HepG2 (cell line): ENCODE data around the gene TPRN. TPM values are rescaled to one million over a fixed set of nuclear protein-coding genes. Genes with fewer than 3 reads are reported as not detected.

Experiments used
- BRCA1 ChIP-seq: sonication (generic); formaldehyde crosslinking; IDR thresholded peaks from 2 replicates; pipeline ENCODE4 v1.4.0; 2020; ENCODE audit warnings: missing genetic modification reagents
- CCAR2 ChIP-seq: fragments of 200-400 bp; formaldehyde crosslinking; optimal IDR thresholded peaks from 2 replicates; pipeline ENCODE3; 2018; ENCODE audit warnings: low read depth, mild to moderate bottlenecking, low read length, moderate library complexity
- EP300 ChIP-seq, 3 experiments: sonication (generic) in 1 of 3; formaldehyde crosslinking in 1 of 3; IDR thresholded peaks; 2 replicates each; pipeline versions ENCODE4 v1.5.1 to v1.6.1; 2011 to 2020; ENCODE audit warnings: low read depth in 2 of 3, low read length in 2 of 3, borderline replicate concordance in 1 of 3, improper control_type of control experiment in 1 of 3, mild to moderate bottlenecking in 1 of 3, missing genetic modification reagents in 1 of 3, moderate library complexity in 1 of 3
- ETV6 ChIP-seq: sonication (generic); formaldehyde crosslinking; conservative IDR thresholded peaks from 2 replicates; pipeline ENCODE4 v1.4.0; 2020; ENCODE audit warnings: missing genetic modification reagents
- FOXJ3 ChIP-seq: sonication (generic); formaldehyde crosslinking; IDR thresholded peaks from 2 replicates; pipeline ENCODE4 v1.4.0; 2020; ENCODE audit warnings: missing genetic modification reagents, mild to moderate bottlenecking, borderline replicate concordance
- KMT2A ChIP-seq: sonication (generic); formaldehyde crosslinking; IDR thresholded peaks from 2 replicates; pipeline ENCODE4 v1.4.0; 2020; ENCODE audit warnings: missing genetic modification reagents
- KMT2B ChIP-seq: IDR thresholded peaks from 2 replicates; pipeline ENCODE4 v1.6.1; 2016; ENCODE audit warnings: missing genetic modification reagents, missing compliant biosample characterization
- MEIS2 ChIP-seq: sonication (generic); formaldehyde crosslinking; IDR thresholded peaks from 2 replicates; pipeline ENCODE4 v1.9.0; 2021; ENCODE audit warnings: mild to moderate bottlenecking, missing genetic modification reagents
- NR1H2 ChIP-seq: sonication (generic); formaldehyde crosslinking; IDR thresholded peaks from 2 replicates; pipeline ENCODE4 v1.8.1; 2022; ENCODE audit warnings: low read depth, missing genetic modification reagents, borderline replicate concordance
- POLR2AphosphoS5 ChIP-seq: IDR thresholded peaks from 2 replicates; pipeline ENCODE4 v1.6.1; 2012; ENCODE audit warnings: low read depth, low read length
- REL ChIP-seq: sonication (generic); formaldehyde crosslinking; conservative IDR thresholded peaks from 2 replicates; pipeline ENCODE4 v1.8.0; 2022; ENCODE audit warnings: mild to moderate bottlenecking, missing genetic modification reagents, moderate library complexity
- SIX4 ChIP-seq: sonication (generic); formaldehyde crosslinking; IDR thresholded peaks from 2 replicates; pipeline ENCODE4 v1.4.0; 2020; ENCODE audit warnings: missing genetic modification reagents
- SP2 ChIP-seq: sonication (generic); formaldehyde crosslinking; IDR thresholded peaks from 2 replicates; pipeline ENCODE4 v1.5.1; 2020; ENCODE audit warnings: mild to moderate bottlenecking, missing genetic modification reagents
- TCF7L2 ChIP-seq: IDR thresholded peaks from 2 replicates; pipeline ENCODE4 v1.6.1; 2011; ENCODE audit warnings: mild to moderate bottlenecking, low read depth, low read length, moderate library complexity
- YY1 ChIP-seq: IDR thresholded peaks from 2 replicates; pipeline ENCODE4 v1.6.1; 2011; ENCODE audit warnings: low read length, low read depth, moderate library complexity, mild to moderate bottlenecking; ENCODE audit not compliant: insufficient read depth, insufficient replicate concordance
- ZBTB1 ChIP-seq: sonication (generic); formaldehyde crosslinking; IDR thresholded peaks from 2 replicates; pipeline ENCODE4 v1.4.0; 2020; ENCODE audit warnings: missing genetic modification reagents, borderline replicate concordance
- ZNF235 ChIP-seq: sonication (generic); formaldehyde crosslinking; IDR thresholded peaks from 2 replicates; pipeline ENCODE4 v1.8.1; 2023; ENCODE audit warnings: mild to moderate bottlenecking, missing genetic modification reagents, borderline replicate concordance
- ZNF605 ChIP-seq: sonication (generic); formaldehyde crosslinking; IDR thresholded peaks from 2 replicates; pipeline ENCODE4 v1.8.0; 2022; ENCODE audit warnings: mild to moderate bottlenecking, missing genetic modification reagents
- ZNF609 ChIP-seq: sonication (generic); formaldehyde crosslinking; IDR thresholded peaks from 2 replicates; pipeline ENCODE4 v1.4.0; 2020; ENCODE audit warnings: mild to moderate bottlenecking, missing genetic modification reagents, borderline replicate concordance
- ZNF639 ChIP-seq: conservative IDR thresholded peaks from 2 replicates; pipeline ENCODE4 v1.6.1; 2018; ENCODE audit warnings: missing genetic modification reagents
- polyA plus RNA-seq, 8 experiments: library from polyadenylated mRNA; depleted of rRNA in 3 of 8; stranded (reverse) in 7 of 8; unstranded in 1 of 8; fragments of >200 nt; fragmentation: Illumina TruSeq in 4 of 8; extraction: Trizol in 4 of 8; gene quantifications; 2 replicates each; pipeline versions ENCODE4 v1.2.1 to v1.2.3, GENCODE V29; 2011 to 2016; ENCODE audit warnings: low read depth in 4 of 8, missing spikeins in 1 of 8, mixed read lengths in 1 of 8; ENCODE audit not compliant: insufficient read depth in 1 of 8
- total RNA-seq, 5 experiments: library from RNA; depleted of rRNA; stranded (reverse); fragments of >200 nt; fragmentation: Illumina TruSeq; extraction: Trizol; gene quantifications; 2 replicates each; pipeline ENCODE4 v1.2.3, GENCODE V29; 2016; ENCODE audit warnings: low read depth in 1 of 5
- TF ChIP-seq, protein P1 (sequence below): fragments of 450-650 bp; IDR thresholded peaks from 2 replicates; pipeline ENCODE4 v1.6.1; 2016

TPRN gene
- total and polyA plus RNA-seq, 2 of the 13 experiments (the other 11 are each of a cell fraction or from before 2014, with no cell fraction given): 10.1 to 19.2 TPM

- no peak for TF ChIP-seq ETV6 (CRISPR knock-in tag)
- peak; percentile 30; the same call in 1 of the 2 replicates for TF ChIP-seq KMT2A
- TF ChIP-seq ZNF605 (CRISPR knock-in tag): peak; percentile 27; the same call in 1 of the 2 replicates
- peak; percentile 55 for TF ChIP-seq CCAR2
- no peak for TF ChIP-seq SIX4 (CRISPR knock-in tag)
- TF ChIP-seq ZBTB1 (CRISPR knock-in tag): no peak
- TF ChIP-seq SP2 (CRISPR knock-in tag): peak; percentile 45; the same call in 1 of the 2 replicates
- peak; percentile 69 for TF ChIP-seq ZNF609 (CRISPR knock-in tag)
- peak; percentile 70 for TF ChIP-seq POLR2AphosphoS5
- TF ChIP-seq REL (CRISPR knock-in tag): no peak; the same call in 1 of the 2 replicates
- TF ChIP-seq ZNF639 (CRISPR knock-in tag): no peak
- TF ChIP-seq, protein P1, sequence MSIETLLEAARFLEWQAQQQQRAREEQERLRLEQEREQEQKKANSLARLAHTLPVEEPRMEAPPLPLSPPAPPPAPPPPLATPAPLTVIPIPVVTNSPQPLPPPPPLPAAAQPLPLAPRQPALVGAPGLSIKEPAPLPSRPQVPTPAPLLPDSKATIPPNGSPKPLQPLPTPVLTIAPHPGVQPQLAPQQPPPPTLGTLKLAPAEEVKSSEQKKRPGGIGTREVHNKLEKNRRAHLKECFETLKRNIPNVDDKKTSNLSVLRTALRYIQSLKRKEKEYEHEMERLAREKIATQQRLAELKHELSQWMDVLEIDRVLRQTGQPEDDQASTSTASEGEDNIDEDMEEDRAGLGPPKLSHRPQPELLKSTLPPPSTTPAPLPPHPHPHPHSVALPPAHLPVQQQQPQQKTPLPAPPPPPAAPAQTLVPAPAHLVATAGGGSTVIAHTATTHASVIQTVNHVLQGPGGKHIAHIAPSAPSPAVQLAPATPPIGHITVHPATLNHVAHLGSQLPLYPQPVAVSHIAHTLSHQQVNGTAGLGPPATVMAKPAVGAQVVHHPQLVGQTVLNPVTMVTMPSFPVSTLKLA: no peak
- peak in 1 of 2 experiments; percentile 52; a peak in 2 of 4 replicates for TF ChIP-seq EP300 (IDR thresholded peaks at IDR 0.05; ENCODE audit: low read depth in 2 of 2, low read length in 2 of 2)
- no peak; the same call in 1 of the 2 replicates for TF ChIP-seq EP300 (CRISPR knock-in tag; IDR thresholded peaks at IDR 0.05; ENCODE audit: borderline replicate concordance)
- TF ChIP-seq TCF7L2: no peak
- TF ChIP-seq YY1: peak; percentile 89
- TF ChIP-seq KMT2B (CRISPR knock-in tag): peak; percentile 61; the same call in 1 of the 2 replicates
- peak; percentile 22; the same call in 1 of the 2 replicates for TF ChIP-seq MEIS2 (CRISPR knock-in tag)
- peak; percentile 67; the same call in 1 of the 2 replicates for TF ChIP-seq BRCA1 (CRISPR knock-in tag)
- TF ChIP-seq ZNF235 (CRISPR knock-in tag): 0 out of 2 replicates have a peak, but pooled peaks have one; percentile 8
- no peak; the same call in 1 of the 2 replicates for TF ChIP-seq NR1H2 (CRISPR knock-in tag)
- TF ChIP-seq FOXJ3 (CRISPR knock-in tag): peak; percentile 60; the same call in 1 of the 2 replicates
These were observed 35.8 kb upstream of the TPRN start (continued) for GRCh38 chr9:137236238-137236935.
